GM18502 (cell line): Measurements from ENCODE around the gene SF3A1.

ENCODE experiments used
- ATAC-seq: cut with Tn5 transposase; IDR thresholded peaks from one replicate; pipeline ENCODE4 v1.9.1; 2021; ENCODE audit warnings: mild to moderate bottlenecking; ENCODE audit not compliant: unreplicated experiment, poor library complexity

SF3A1 gene

GRCh38 chr22:30326255-30326705 lies 30.4 kb downstream of the SF3A1 start:
- ATAC-seq, result peak; percentile 30

- no peak for ATAC-seq
Observed at GRCh38 chr22:30325724-30326254, 30.9 kb downstream of the SF3A1 start.

GRCh38 chr22:30325065-30325720 lies 31.5 kb downstream of the SF3A1 start:
- no peak for ATAC-seq

GRCh38 chr22:30324014-30324730 lies 32.5 kb downstream of the SF3A1 start:
- no peak for ATAC-seq

GRCh38 chr22:30323246-30323645 lies 33.4 kb downstream of the SF3A1 start:
- no peak for ATAC-seq

GRCh38 chr22:30321461-30321860 lies 35.2 kb downstream of the SF3A1 start:
- ATAC-seq, result no peak

- ATAC-seq, result no peak
Observed at GRCh38 chr22:30320021-30320556, 36.6 kb downstream of the SF3A1 start.

- ATAC-seq, result no peak
Observed at GRCh38 chr22:30318799-30319419, 37.8 kb downstream of the SF3A1 start.

- ATAC-seq, result no peak
Observed at GRCh38 chr22:30317778-30318177, 38.9 kb downstream of the SF3A1 start.

- ATAC-seq, result no peak
Observed at GRCh38 chr22:30315962-30316576, 40.6 kb downstream of the SF3A1 start.

- ATAC-seq, result no peak
Observed at GRCh38 chr22:30314915-30315314, 41.8 kb downstream of the SF3A1 start.

GRCh38 chr22:30313527-30314363 lies 42.9 kb downstream of the SF3A1 start:
- ATAC-seq, result no peak

- ATAC-seq, result no peak
Observed at GRCh38 chr22:30312053-30312452, 44.6 kb downstream of the SF3A1 start.

- ATAC-seq, result no peak
Observed at GRCh38 chr22:30310881-30311771, 45.6 kb downstream of the SF3A1 start.

- peak; percentile 43 for ATAC-seq
Observed at GRCh38 chr22:30309951-30310741, 46.5 kb downstream of the SF3A1 start.

GRCh38 chr22:30308518-30309230 lies 48.0 kb downstream of the SF3A1 start:
- ATAC-seq, result no peak

- no peak for ATAC-seq
Observed at GRCh38 chr22:30308093-30308492, 48.6 kb downstream of the SF3A1 start.
